GM21723 (cell line): Measurements from ENCODE around the gene C10orf62.
"Not testable (repeated sequence)": the region's sequence is repeated elsewhere in the genome, so short reads cannot be mapped to it uniquely, and the experiment has no call there.

ENCODE experiments used
- ATAC-seq: cut with Tn5 transposase; IDR thresholded peaks from one replicate; pipeline ENCODE4 v1.9.1; 2021; ENCODE audit warnings: mild to moderate bottlenecking, moderate library complexity; ENCODE audit not compliant: unreplicated experiment

Gene C10orf62

DNA sequence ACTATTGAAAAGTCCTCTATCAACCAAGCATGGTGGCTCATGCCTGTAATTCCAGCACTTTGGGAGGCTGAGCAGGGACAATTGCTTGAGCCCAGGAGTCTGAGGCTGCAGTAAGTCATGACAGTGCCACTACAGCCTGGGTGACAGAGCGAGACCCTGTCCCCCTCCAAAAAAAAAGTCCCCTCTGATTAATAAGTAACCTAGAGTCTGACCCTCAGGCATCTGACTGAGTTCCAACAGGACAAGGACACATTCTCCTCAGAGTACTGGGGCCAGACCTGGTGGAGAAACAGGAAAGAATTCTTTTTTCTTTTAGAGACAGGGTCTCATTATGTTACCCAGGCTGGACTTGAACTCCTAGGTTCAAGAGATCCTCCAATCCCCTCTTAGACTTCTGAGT, 33.8 kb downstream of the C10orf62 start:
- ATAC-seq = no peak

DNA sequence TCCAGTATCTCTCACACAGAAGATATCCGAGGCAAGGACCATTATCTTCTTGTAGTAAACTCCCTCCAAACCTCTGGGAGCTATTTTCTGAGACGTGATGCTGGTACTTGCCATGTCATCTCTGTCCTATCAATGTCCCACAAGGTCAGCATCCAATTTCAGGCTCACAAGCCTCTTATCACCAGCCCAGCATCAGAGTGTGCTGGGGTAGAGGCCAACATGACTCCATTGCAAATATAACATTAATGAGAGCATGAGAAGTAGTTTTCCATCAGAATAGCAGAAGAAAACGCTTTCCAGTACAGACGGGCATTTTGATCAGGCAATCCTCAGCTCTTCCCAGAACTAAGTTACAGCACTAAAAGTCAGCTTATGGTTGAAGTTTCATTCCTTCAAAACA, 38.2 kb downstream of the C10orf62 start:
- ATAC-seq = no peak

DNA sequence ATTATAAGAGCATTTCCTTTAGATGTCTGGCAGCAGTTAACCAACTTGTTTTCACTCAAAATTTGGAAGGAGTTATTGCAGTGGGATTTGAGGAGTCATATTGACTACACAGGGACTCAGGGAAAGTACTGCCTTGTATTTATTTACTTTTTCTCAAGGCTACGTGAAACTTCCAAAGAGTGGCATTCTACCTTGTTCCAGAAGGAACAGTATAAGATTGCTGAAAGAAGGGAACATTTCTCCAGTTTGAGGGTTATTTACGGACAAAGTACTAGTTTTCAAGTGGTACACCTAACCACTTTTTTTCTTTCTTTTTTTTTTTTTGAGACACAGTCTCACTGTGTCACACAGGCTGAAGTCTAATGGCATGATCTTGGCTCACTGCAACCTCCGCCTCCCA, 38.7 kb downstream of the C10orf62 start:
- no peak for ATAC-seq

DNA sequence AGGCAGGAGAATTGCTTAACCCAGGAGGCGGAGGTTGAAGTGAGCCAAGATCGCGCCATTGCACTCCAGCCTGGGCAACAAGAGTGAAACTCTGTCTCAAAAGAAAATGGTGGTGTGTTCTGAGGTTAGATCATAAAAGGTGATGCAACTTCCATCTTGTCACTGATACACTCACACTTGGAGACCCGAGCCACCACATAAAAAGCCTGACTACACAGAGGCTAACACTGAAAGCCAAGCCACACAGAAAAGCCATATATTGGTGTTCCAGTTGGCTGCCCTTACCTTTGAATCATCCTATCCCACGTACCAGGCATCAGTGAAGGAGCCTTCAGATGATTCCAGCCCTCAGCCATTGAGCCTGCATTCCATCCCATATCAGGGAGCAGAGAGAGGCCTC, 39.8 kb downstream of the C10orf62 start:
- no peak for ATAC-seq

DNA sequence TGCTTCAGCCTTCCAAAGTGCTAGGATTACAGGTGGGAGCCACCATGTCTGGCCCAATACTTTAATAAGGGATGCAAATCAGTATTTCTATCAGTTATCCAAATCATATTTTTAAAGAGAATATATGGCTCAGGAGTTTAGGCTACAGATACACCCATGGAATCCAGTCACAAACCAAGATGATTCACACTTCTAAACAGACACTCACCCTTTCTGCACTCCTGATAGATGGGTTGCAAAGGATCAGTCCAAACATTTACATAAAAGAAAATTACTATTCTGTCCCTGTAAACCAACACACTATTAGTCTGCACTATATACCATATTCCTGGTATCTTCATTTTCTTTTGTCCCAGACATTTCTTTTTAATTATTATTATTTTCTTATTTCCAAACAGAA, 41.6 kb downstream of the C10orf62 start:
- no peak for ATAC-seq

DNA sequence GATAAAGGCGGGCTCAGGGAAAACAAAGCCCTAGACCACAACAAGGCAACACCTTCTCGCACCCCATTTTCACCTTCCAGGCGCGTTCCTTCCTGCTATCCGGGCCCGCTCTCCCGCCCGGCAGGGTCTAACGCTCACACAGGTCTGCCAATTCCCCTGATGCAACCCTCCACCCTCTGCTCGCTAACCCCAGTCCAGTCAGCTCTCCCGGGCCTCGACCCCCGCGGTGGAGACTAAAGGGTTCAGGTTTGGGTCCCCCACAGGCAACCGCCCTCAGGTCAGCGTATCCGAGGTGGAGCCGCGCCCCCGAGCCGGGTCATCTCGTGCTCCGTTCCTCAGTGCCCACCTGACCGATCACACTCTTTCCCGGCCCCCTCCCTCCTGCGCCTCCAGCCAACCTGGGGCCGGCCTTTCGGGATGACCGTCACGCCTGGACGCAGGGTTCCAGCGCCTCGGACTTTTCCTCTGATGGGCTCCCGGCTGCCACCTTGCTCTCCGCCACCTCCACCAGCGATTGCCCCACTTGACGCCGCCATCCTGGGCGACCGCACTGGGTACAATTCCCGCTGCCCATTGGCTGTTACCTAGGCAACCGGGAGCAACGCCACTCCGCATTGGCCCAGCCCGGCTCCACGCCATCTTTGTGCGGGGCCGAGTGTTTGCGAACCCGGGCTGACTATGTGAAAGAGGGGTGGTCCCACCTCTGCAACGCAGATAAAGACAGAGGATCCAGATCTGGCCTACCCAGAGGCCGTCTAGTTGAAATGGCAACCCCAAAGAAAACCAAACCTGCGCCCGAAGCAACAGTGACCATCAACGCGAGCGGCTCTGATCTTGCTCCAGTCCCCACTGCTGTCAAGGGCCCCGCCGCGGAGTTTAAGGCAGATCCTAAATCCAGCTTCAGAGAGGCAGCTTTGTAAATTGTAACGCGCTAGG, 43.7 kb downstream of the C10orf62 start, which contains the start of gene MORN4:
TSS of gene MORN4 (minus strand) at position 552 of the 936 bp plus-strand sequence. CDS start 13,847 bp downstream, outside the sequence.
- peak; percentile 99 for ATAC-seq

GRCh38 chr10:97633921-97634320, 44.4 kb downstream of the C10orf62 start:
- no peak for ATAC-seq

DNA sequence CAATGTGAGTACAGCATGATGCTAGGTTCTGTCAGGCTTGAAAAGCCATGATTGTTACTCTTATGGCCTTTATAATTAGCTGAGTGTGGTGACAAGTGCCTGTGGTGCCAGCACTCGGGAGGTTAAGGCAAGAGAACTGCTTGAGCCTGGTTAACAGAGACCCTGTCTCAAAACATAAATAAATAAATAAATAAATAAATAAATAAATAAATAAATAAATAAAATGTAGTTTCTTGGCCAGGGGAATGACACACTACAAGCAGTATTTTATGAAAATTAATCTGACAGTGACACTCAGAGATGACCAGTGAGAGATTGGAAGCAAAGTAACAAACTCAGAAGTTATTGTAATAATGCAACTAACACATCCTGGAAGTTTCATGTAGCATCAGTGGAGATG, 46.1 kb downstream of the C10orf62 start:
- no peak for ATAC-seq

- ATAC-seq = not testable (repeated sequence)
These were observed 49.6 kb downstream of the C10orf62 start for GRCh38 chr10:97639090-97639489.

DNA sequence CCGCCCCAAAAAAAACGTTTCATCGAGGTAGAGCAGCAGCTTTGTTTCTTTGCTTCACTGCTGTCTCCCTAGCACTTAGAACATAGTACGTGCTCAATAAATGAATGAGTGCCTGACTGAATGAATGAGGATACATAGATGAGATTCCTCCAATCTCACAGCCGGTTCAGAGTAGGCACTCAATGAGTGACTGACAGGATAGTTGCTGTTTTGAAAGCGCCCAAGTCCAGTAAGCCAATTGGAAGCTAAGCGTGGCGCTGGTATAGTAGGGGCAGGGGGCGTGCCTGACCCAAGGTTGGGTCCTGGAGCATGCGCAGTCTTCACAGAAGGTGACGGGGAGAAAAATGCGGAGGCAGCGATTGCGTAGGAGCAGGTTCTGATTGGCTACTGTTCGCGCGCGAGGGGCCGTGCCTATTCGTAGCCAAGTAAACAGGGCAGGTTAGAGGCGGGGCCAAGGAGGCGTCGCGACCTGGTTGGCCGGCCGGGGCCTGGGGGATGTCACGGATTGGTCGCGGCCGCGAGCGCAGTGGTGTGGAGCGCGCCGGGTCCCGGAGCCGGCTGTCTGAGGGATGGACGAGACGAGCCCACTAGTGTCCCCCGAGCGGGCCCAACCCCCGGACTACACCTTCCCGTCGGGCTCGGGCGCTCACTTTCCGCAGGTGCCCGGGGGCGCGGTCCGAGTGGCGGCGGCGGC, 50.8 kb downstream of the C10orf62 start, which contains the start of gene PI4K2A:
TSS of gene PI4K2A (plus strand) at position 498 of the 694 bp plus-strand sequence. CDS start at position 570, 72 bp downstream.
- ATAC-seq = peak; percentile 99
